Psoas muscle (tissue), 8 donors: ENCODE measurements around the gene PCED1B. TPM values are rescaled to one million over a fixed set of nuclear protein-coding genes. Genes with fewer than 3 reads are reported as not detected.
"Not testable (repeated sequence)": the region's sequence is repeated elsewhere in the genome, so short reads cannot be mapped to it uniquely, and the experiment has no call there.

Source experiments
- ATAC-seq, 4 donors: fragments of 200-7000 bp; cut with Tn5 transposase; one replicate each; pipeline ENCODE4 v1.9.1; 2020; ENCODE audit warnings: moderate library complexity in 3 of 4, mild to moderate bottlenecking in 2 of 4
- DNase-seq, 2 donors: peaks; one replicate each; pipeline ENCODE4 v3.0.0-alpha.2; 2020
- H3K27ac ChIP-seq: fragments of 200-600 bp; one replicate; pipeline ENCODE4 v1.8.0; 2022
- H3K27me3 ChIP-seq, 3 donors: fragments of 200-600 bp in 1 of 3; one replicate each; pipeline versions ENCODE4 v1.6.1 to v1.8.0; 2013 to 2022; ENCODE audit warnings: low read length in 2 of 3, mild to moderate bottlenecking in 2 of 3, moderate library complexity in 1 of 3; ENCODE audit not compliant: insufficient read depth in 3 of 3
- H3K36me3 ChIP-seq, 2 donors: fragments of 200-600 bp in 1 of 2; one replicate each; pipeline versions ENCODE4 v1.6.1 to v1.8.0; 2013 to 2022; ENCODE audit warnings: low read depth in 1 of 2, mild to moderate bottlenecking in 1 of 2, moderate library complexity in 1 of 2; ENCODE audit not compliant: insufficient read depth in 1 of 2
- H3K4me1 ChIP-seq: fragments of 200-600 bp; one replicate; pipeline ENCODE4 v1.8.0; 2022
- H3K4me3 ChIP-seq: fragments of 200-600 bp; one replicate; pipeline ENCODE4 v1.8.0; 2022; ENCODE audit warnings: mild to moderate bottlenecking
- H3K9me3 ChIP-seq: fragments of 200-600 bp; one replicate; pipeline ENCODE4 v1.8.0; 2022
- WGBS, 3 donors: extraction: QIAGEN DNeasy Blood & Tissue Kit; methylation state at CpG; one replicate each; pipeline versions ENCODE4 v1.1.6 to v1.1.7; 2013; 5-methylcytosine and 5-hydroxymethylcytosine counted together
- intact Hi-C, 2 donors: fragments of 100-400 bp; cut with DNase I; formaldehyde crosslinking; loops; one replicate each; pipeline versions ENCODE4 v1.11.0 to v1.14.2; 2022
- polyA plus RNA-seq, 3 donors: library from polyadenylated mRNA; stranded (reverse); fragments of 200-250 nt; gene quantifications; one replicate each; pipeline ENCODE4 v1.2.3, GENCODE V29; 2013
- total RNA-seq, 4 donors: library from RNA; stranded (reverse); fragmentation: NEBNext Ultra II Directional in 2 of 4; extraction: Animal tissue kit (Norgen Biotek cat#: 25700) in 2 of 4; gene quantifications; one replicate each; pipeline versions ENCODE4 v1.2.1 to v1.2.4, GENCODE V29; 2021 to 2023
- TF ChIP-seq, protein P1 (sequence below): fragments of 200-600 bp; IDR thresholded peaks from one replicate; pipeline ENCODE4 v1.8.0; 2022; ENCODE audit warnings: antibody characterized with exemption
- donor health status: healthy with polysubstance abuse.
- donor health status: DM: no; HTN: no; CAD: no; lungs with moderate emphysema.
- donor health status: Bipolar disorder and iron deficiency.
- donor health status: healthy.
- donor health status: DM: yes; HTN: yes; CAD: no.
- donor health status: DM: no; HTN: no; CAD: no.
- donor health status: DM: no; HTN: no; CAD: no.
- donor health status: DM: yes; HTN: yes; CAD: no.

Gene PCED1B
- total and polyA plus RNA-seq, 7 donors, result 0.18 to 1.2 (median 0.38) TPM

DNA sequence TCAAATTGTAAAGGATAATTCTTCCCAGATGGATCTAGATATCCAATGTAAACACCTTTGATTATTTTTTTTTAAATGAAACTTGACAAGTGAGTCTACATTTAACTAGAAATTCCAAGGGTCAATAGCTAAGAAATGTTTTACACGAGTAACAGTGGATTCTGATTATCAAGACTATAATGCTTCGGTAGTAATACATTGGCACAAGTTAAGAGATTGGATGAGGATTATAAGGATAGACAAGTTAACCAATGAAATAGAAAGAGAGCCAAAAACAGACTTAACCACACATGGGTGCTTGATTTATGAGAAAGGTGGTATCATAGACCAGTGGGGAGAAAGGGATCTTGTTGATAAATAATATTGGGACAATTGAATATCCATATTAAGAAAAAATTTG, 40.3 kb upstream of the PCED1B start:
- ATAC-seq (no peak), DNase-seq (no peak)
- Histone ChIP-seq H3K4me3 (no peak overlapping the region), H3K27ac (no peak overlapping the region), H3K4me1 (no peaks in the 10 kb centered on the region), H3K9me3 (peaks cover 3% of the 10 kb centered on the region), H3K36me3 (no peaks in the 10 kb centered on the region), H3K27me3 (no peaks in the 10 kb centered on the region)
- WGBS, 3 donors, result 68 to 82% (median 82%) methylated on average over 2 of the region's 2 CpGs
- TF ChIP-seq, protein P1, sequence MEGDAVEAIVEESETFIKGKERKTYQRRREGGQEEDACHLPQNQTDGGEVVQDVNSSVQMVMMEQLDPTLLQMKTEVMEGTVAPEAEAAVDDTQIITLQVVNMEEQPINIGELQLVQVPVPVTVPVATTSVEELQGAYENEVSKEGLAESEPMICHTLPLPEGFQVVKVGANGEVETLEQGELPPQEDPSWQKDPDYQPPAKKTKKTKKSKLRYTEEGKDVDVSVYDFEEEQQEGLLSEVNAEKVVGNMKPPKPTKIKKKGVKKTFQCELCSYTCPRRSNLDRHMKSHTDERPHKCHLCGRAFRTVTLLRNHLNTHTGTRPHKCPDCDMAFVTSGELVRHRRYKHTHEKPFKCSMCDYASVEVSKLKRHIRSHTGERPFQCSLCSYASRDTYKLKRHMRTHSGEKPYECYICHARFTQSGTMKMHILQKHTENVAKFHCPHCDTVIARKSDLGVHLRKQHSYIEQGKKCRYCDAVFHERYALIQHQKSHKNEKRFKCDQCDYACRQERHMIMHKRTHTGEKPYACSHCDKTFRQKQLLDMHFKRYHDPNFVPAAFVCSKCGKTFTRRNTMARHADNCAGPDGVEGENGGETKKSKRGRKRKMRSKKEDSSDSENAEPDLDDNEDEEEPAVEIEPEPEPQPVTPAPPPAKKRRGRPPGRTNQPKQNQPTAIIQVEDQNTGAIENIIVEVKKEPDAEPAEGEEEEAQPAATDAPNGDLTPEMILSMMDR, result no peak
- intact Hi-C loops, result loop anchor here (10.0 kb wide), 3 partner anchors 366 to 646 kb away; no protein-coding TSS in a partner anchor

DNA sequence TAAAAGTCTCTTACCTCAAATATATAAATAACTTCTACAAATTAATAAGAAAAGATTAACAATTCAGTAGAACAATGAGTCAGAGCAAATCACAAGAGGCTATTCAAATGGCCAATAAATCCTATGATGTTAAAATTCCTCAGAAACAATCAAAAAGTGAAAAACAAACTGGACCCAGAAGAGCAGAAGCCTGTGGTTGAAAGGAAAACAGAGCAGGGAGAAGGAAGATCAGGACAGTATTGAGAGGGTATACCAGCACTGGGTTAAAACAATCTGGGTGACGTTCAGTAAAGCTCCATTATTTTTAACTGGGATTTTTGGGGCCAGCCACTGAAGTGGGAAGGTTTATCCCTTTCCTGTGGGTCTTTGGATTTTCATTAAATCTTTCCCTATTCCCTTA, 39.7 kb upstream of the PCED1B start:
- H3K36me3 ChIP-seq, result no peaks in the 10 kb centered on the region
- no peak for DNase-seq
- TF ChIP-seq, protein P1, result no peak
- H3K27ac ChIP-seq, result no peak overlapping the region
- intact Hi-C loops, result loop anchor here (10.0 kb wide), 3 partner anchors 365 to 645 kb away; no protein-coding TSS in a partner anchor
- ATAC-seq, result no peak
- 70 to 88% (median 75%) methylated on average over 1 of the region's 1 CpG for WGBS, 3 donors
- no peak overlapping the region for H3K4me3 ChIP-seq
- peaks cover 3% of the 10 kb centered on the region for H3K9me3 ChIP-seq
- no peaks in the 10 kb centered on the region for H3K27me3 ChIP-seq
- no peaks in the 10 kb centered on the region for H3K4me1 ChIP-seq

GRCh38 chr12:47041327-47041726, 38.1 kb upstream of the PCED1B start:
- Histone ChIP-seq H3K27ac (no peak overlapping the region), H3K36me3 (no peaks in the 10 kb centered on the region), H3K4me3 (no peak overlapping the region), H3K4me1 (no peaks in the 10 kb centered on the region), H3K9me3 (peaks cover 3% of the 10 kb centered on the region), H3K27me3 (no peaks in the 10 kb centered on the region)
- no peak for DNase-seq
- intact Hi-C loops, result no loop called here
- no peak for ATAC-seq
- TF ChIP-seq, protein P1, result no peak
- WGBS, 3 donors, result 86 to 91% (median 88%) methylated on average over 4 of the region's 4 CpGs

GRCh38 chr12:47048541-47048940, 30.9 kb upstream of the PCED1B start:
- ATAC-seq (no peak), DNase-seq (no peak)
- Histone ChIP-seq H3K27ac (no peak overlapping the region), H3K27me3 (no peaks in the 10 kb centered on the region), H3K4me1 (no peaks in the 10 kb centered on the region), H3K36me3 (no peaks in the 10 kb centered on the region), H3K4me3 (no peak overlapping the region), H3K9me3 (peaks cover 10% of the 10 kb centered on the region)
- intact Hi-C loops, result no loop called here
- TF ChIP-seq, protein P1, result no peak

- ATAC-seq, H3K36me3 ChIP-seq, H3K4me3 ChIP-seq, H3K4me1 ChIP-seq, H3K27me3 ChIP-seq, DNase-seq, H3K27ac ChIP-seq, intact Hi-C loops: not testable (repeated sequence)
- 78 to 85% (median 82%) methylated on average over 3 of the region's 3 CpGs for WGBS, 3 donors
- peaks cover 10% of the 10 kb centered on the region for H3K9me3 ChIP-seq
Observed at GRCh38 chr12:47051291-47051690, 28.1 kb upstream of the PCED1B start.
